Activated CD4-positive, alpha-beta T cell treated with anti-CD3 and anti-CD28 coated beads, Interleukin-2, amount 10 ng/mL, durations not matched to agents 7 days and 5 days (primary cell): Measurements from ENCODE around the gene IRF3. TPM values are rescaled to one million over a fixed set of nuclear protein-coding genes. Genes with fewer than 3 reads are reported as not detected.

Experiments
- CTCF ChIA-PET: fragments of 350-600 bp; sonication (Branson Sonifier 250); formaldehyde crosslinking; loops from one replicate; lab custom pipeline; 2021; ENCODE audit warnings: antibody characterized with exemption; lab: Charles Lee
- POLR2A ChIA-PET: fragments of 350-600 bp; sonication (Branson Sonifier 250); formaldehyde crosslinking; loops from one replicate; lab custom pipeline; 2021; ENCODE audit warnings: antibody characterized with exemption; lab: Charles Lee
- DNase-seq: peaks from one replicate; pipeline ENCODE4 v3.0.0-alpha.2; 2020
- H3K27ac Mint-ChIP-seq: one replicate; pipeline ENCODE4 v1.8.0; 2021; ENCODE audit warnings: mild to moderate bottlenecking, moderate library complexity, mixed read lengths
- H3K27me3 Mint-ChIP-seq: one replicate; pipeline ENCODE4 v1.8.0; 2021; ENCODE audit warnings: mixed read lengths
- H3K36me3 Mint-ChIP-seq: one replicate; pipeline ENCODE4 v1.8.0; 2021; ENCODE audit warnings: low read depth, mixed read lengths
- H3K4me1 Mint-ChIP-seq: one replicate; pipeline ENCODE4 v1.8.0; 2021; ENCODE audit warnings: mixed read lengths
- H3K4me3 Mint-ChIP-seq: one replicate; pipeline ENCODE4 v1.8.0; 2021; ENCODE audit warnings: mild to moderate bottlenecking, moderate library complexity, mixed read lengths
- H3K9me3 Mint-ChIP-seq: one replicate; pipeline ENCODE4 v1.8.0; 2021; ENCODE audit warnings: mixed read lengths
- total RNA-seq, 2 experiments: library from RNA; stranded (reverse); gene quantifications; one replicate each; pipeline ENCODE4 v1.2.3, GENCODE V29; 2021

The IRF3 gene
- total RNA-seq, 2 experiments from 2014 or later: 157 to 168 TPM

GRCh38 chr19:49691243-49692146, 25.8 kb upstream of the IRF3 start:
- POLR2A ChIA-PET: interaction anchor here (0.5 kb wide), 1 partner anchor 244 kb away, joined by 3 read pairs; no protein-coding TSS in a partner anchor
- CTCF ChIA-PET: interaction anchor here (0.7 to 1.2 kb wide), 4 partner anchors 9 to 483 kb away, joined by 3 to 4 read pairs (median 3); no protein-coding TSS in a partner anchor
- peaks cover 27% of the 10 kb centered on the region for H3K4me1 Mint-ChIP-seq
- H3K27me3 Mint-ChIP-seq: peaks cover 24% of the 10 kb centered on the region
- peaks cover 12% of the 10 kb centered on the region for H3K36me3 Mint-ChIP-seq
- DNase-seq: no peak
- H3K4me3 Mint-ChIP-seq: peak overlapping the region; percentile 77
- H3K27ac Mint-ChIP-seq: no peak overlapping the region
- no peaks in the 10 kb centered on the region for H3K9me3 Mint-ChIP-seq

GRCh38 chr19:49690656-49691242, 25.1 kb upstream of the IRF3 start, which contains the start of gene CPT1C:
CPT1C (plus strand) TSS chr19:49691116; CDS start chr19:49692253, 1,137 bp downstream.
- CTCF ChIA-PET: no interaction called here
- peak within 1 kb of the TSS; percentile 68 for H3K27ac Mint-ChIP-seq

GRCh38 chr19:49690079-49690655, 24.5 kb upstream of the IRF3 start:
- CTCF ChIA-PET: interaction anchor here (0.6 kb wide), 1 partner anchor 211 kb away, joined by 5 read pairs; no protein-coding TSS in a partner anchor
- peaks cover 24% of the 10 kb centered on the region for H3K27me3 Mint-ChIP-seq
- POLR2A ChIA-PET: interaction anchor here (0.6 kb wide), 1 partner anchor 30 kb away, joined by 12 read pairs; no protein-coding TSS in a partner anchor
- peaks cover 27% of the 10 kb centered on the region for H3K4me1 Mint-ChIP-seq
- DNase-seq: no peak
- no peaks in the 10 kb centered on the region for H3K9me3 Mint-ChIP-seq
- H3K4me3 Mint-ChIP-seq: peak overlapping the region; percentile 77
- no peak overlapping the region for H3K27ac Mint-ChIP-seq
- peaks cover 18% of the 10 kb centered on the region for H3K36me3 Mint-ChIP-seq

More at GRCh38 chr19:49690656-49691242, 25.1 kb upstream of the IRF3 start, which contains the start of gene CPT1C:
- H3K4me3 Mint-ChIP-seq: peak within 1 kb of the TSS; percentile 77
- no peaks in the 10 kb centered on the region for H3K9me3 Mint-ChIP-seq
- peaks cover 27% of the 10 kb centered on the region for H3K4me1 Mint-ChIP-seq
- POLR2A ChIA-PET: no interaction called here
- DNase-seq: peak; percentile 54
- peaks cover 12% of the 10 kb centered on the region for H3K36me3 Mint-ChIP-seq
- H3K27me3 Mint-ChIP-seq: peaks cover 24% of the 10 kb centered on the region

GRCh38 chr19:49689133-49690078, 23.7 kb upstream of the IRF3 start, which contains the start of gene ADM5:
ADM5 (plus strand) TSS chr19:49689594; CDS start chr19:49689838, 244 bp downstream.
- H3K27me3 Mint-ChIP-seq: peaks cover 24% of the 10 kb centered on the region
- H3K4me1 Mint-ChIP-seq: peaks cover 27% of the 10 kb centered on the region
- H3K4me3 Mint-ChIP-seq: peak within 1 kb of the TSS; percentile 77
- ChIA-PET CTCF (interaction anchor here (0.6 to 0.8 kb wide), 3 partner anchors 18 to 210 kb away, joined by 3 to 5 read pairs (median 3); no protein-coding TSS in a partner anchor), POLR2A (interaction anchor here (0.6 kb wide), 1 partner anchor 30 kb away, joined by 12 read pairs; no protein-coding TSS in a partner anchor)
- H3K36me3 Mint-ChIP-seq: peaks cover 20% of the 10 kb centered on the region
- H3K9me3 Mint-ChIP-seq: no peaks in the 10 kb centered on the region
- DNase-seq: peak; percentile 31
- no peak within 1 kb of the TSS for H3K27ac Mint-ChIP-seq

- ChIA-PET CTCF (interaction anchor here (0.6 kb wide), 1 partner anchor 29 kb away, joined by 3 read pairs; no protein-coding TSS in a partner anchor), POLR2A (no interaction called here)
- H3K36me3 Mint-ChIP-seq: peaks cover 27% of the 10 kb centered on the region
- H3K27me3 Mint-ChIP-seq: peaks cover 22% of the 10 kb centered on the region
- no peak overlapping the region for H3K27ac Mint-ChIP-seq
- no peak overlapping the region for H3K4me3 Mint-ChIP-seq
- DNase-seq: no peak
- H3K4me1 Mint-ChIP-seq: peaks cover 27% of the 10 kb centered on the region
- H3K9me3 Mint-ChIP-seq: no peaks in the 10 kb centered on the region
Measured at GRCh38 chr19:49688531-49689132, 23.0 kb upstream of the IRF3 start.

GRCh38 chr19:49687566-49688316, 22.1 kb upstream of the IRF3 start:
- Mint-ChIP-seq H3K9me3 (no peaks in the 10 kb centered on the region), H3K27ac (no peak overlapping the region), H3K4me3 (no peak overlapping the region), H3K27me3 (peaks cover 19% of the 10 kb centered on the region), H3K4me1 (peaks cover 27% of the 10 kb centered on the region), H3K36me3 (peaks cover 28% of the 10 kb centered on the region)
- DNase-seq: no peak
- POLR2A ChIA-PET: no interaction called here
- CTCF ChIA-PET: interaction anchor here (1.2 kb wide), 1 partner anchor 12 kb away, joined by 3 read pairs; no protein-coding TSS in a partner anchor

GRCh38 chr19:49687150-49687549, 21.5 kb upstream of the IRF3 start:
- no peak for DNase-seq
- ChIA-PET POLR2A (no interaction called here), CTCF (interaction anchor here (1.2 kb wide), 1 partner anchor 11 kb away, joined by 3 read pairs; no protein-coding TSS in a partner anchor)
- Mint-ChIP-seq H3K36me3 (peaks cover 32% of the 10 kb centered on the region), H3K4me3 (no peak overlapping the region), H3K27me3 (peaks cover 15% of the 10 kb centered on the region), H3K4me1 (peaks cover 27% of the 10 kb centered on the region), H3K27ac (no peak overlapping the region), H3K9me3 (no peaks in the 10 kb centered on the region)

- H3K9me3 Mint-ChIP-seq: no peaks in the 10 kb centered on the region
- peaks cover 34% of the 10 kb centered on the region for H3K36me3 Mint-ChIP-seq
- no peak overlapping the region for H3K27ac Mint-ChIP-seq
- CTCF ChIA-PET: interaction anchor here (1.2 kb wide), 1 partner anchor 10 kb away, joined by 3 read pairs; no protein-coding TSS in a partner anchor
- no peak for DNase-seq
- peaks cover 13% of the 10 kb centered on the region for H3K27me3 Mint-ChIP-seq
- no peak overlapping the region for H3K4me3 Mint-ChIP-seq
- peaks cover 27% of the 10 kb centered on the region for H3K4me1 Mint-ChIP-seq
- POLR2A ChIA-PET: no interaction called here
Measured at GRCh38 chr19:49686503-49687088, 20.9 kb upstream of the IRF3 start.

GRCh38 chr19:49685845-49686332, 20.2 kb upstream of the IRF3 start:
- peaks cover 36% of the 10 kb centered on the region for H3K36me3 Mint-ChIP-seq
- H3K27ac Mint-ChIP-seq: peak overlapping the region; percentile 72
- no peak overlapping the region for H3K4me3 Mint-ChIP-seq
- peaks cover 22% of the 10 kb centered on the region for H3K4me1 Mint-ChIP-seq
- peaks cover 8% of the 10 kb centered on the region for H3K27me3 Mint-ChIP-seq
- DNase-seq: no peak
- ChIA-PET POLR2A (no interaction called here), CTCF (interaction anchor here (0.6 to 1.1 kb wide), 2 partner anchors 10 to 181 kb away, joined by 3 to 5 read pairs; no protein-coding TSS in a partner anchor)
- H3K9me3 Mint-ChIP-seq: no peaks in the 10 kb centered on the region

GRCh38 chr19:49684983-49685553, 19.4 kb upstream of the IRF3 start:
- no peaks in the 10 kb centered on the region for H3K9me3 Mint-ChIP-seq
- POLR2A ChIA-PET: no interaction called here
- no peak for DNase-seq
- peaks cover 32% of the 10 kb centered on the region for H3K36me3 Mint-ChIP-seq
- peaks cover 2% of the 10 kb centered on the region for H3K27me3 Mint-ChIP-seq
- peaks cover 22% of the 10 kb centered on the region for H3K4me1 Mint-ChIP-seq
- CTCF ChIA-PET: interaction anchor here (0.6 to 2.5 kb wide), 7 partner anchors 9 to 486 kb away, joined by 3 to 6 read pairs (median 3); no protein-coding TSS in a partner anchor
- H3K27ac Mint-ChIP-seq: no peak overlapping the region
- no peak overlapping the region for H3K4me3 Mint-ChIP-seq
